ENCODE data around the gene SNX30. TPM values are rescaled to one million over a fixed set of nuclear protein-coding genes. Genes with fewer than 3 reads are reported as not detected.

SNX30 gene
- total RNA-seq, 1 experiment from 2014 or later: 32.5 TPM

DNA sequence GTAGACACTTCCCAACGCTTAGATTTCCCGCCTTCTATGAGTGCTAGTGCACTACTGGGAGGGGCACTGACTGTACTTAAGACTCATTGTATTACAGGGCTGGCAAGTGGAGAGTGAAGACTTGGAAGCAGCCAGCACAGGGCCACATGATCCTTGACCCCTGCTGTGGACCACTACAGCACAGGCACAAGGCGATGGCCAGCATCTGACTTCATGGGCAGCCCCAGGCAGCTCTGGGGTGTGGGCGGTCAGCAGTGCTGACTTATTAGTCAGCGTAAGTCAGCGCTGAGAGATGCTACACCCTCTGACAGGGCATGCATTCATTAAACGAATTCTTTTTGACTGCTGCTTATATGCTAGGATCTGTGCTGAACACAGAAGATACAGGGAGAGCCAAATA lies 130.8 kb downstream of the SNX30 start:
- H3K27me3 ChIP-seq (ENCODE audit: insufficient read depth, low read depth): no peaks in the 10 kb centered on the region
- no peaks in the 10 kb centered on the region for H3K9me2 ChIP-seq (ENCODE audit: insufficient read depth)
- intact Hi-C loops (cut with micrococcal nuclease; ENCODE audit: unreplicated experiment): no loop called here
- TF ChIP-seq, protein P1, sequence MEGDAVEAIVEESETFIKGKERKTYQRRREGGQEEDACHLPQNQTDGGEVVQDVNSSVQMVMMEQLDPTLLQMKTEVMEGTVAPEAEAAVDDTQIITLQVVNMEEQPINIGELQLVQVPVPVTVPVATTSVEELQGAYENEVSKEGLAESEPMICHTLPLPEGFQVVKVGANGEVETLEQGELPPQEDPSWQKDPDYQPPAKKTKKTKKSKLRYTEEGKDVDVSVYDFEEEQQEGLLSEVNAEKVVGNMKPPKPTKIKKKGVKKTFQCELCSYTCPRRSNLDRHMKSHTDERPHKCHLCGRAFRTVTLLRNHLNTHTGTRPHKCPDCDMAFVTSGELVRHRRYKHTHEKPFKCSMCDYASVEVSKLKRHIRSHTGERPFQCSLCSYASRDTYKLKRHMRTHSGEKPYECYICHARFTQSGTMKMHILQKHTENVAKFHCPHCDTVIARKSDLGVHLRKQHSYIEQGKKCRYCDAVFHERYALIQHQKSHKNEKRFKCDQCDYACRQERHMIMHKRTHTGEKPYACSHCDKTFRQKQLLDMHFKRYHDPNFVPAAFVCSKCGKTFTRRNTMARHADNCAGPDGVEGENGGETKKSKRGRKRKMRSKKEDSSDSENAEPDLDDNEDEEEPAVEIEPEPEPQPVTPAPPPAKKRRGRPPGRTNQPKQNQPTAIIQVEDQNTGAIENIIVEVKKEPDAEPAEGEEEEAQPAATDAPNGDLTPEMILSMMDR (conservative IDR thresholded peaks at IDR 0.05): no peak
- TF ChIP-seq EZH2 (IDR thresholded peaks at IDR 0.05; ENCODE audit: low read depth): no peak
- H3K9me3 ChIP-seq (ENCODE audit: insufficient read depth, low read depth): no peaks in the 10 kb centered on the region
- H3K4me1 ChIP-seq (replicated peaks; ENCODE audit: insufficient read depth): peaks cover 9% of the 10 kb centered on the region; the same call in 1 of the 2 replicates
- ChIA-PET CTCF (no interaction called here), POLR2A (ENCODE audit: unreplicated experiment) (no interaction called here)
- no peak overlapping the region for H3K4me2 ChIP-seq
- no peak overlapping the region for H3K27ac ChIP-seq
- H2AFZ ChIP-seq: no peak overlapping the region
- no peaks in the 10 kb centered on the region for H4K20me1 ChIP-seq (ENCODE audit: insufficient read depth)
- peak; percentile 36 to 57 for DNase-seq
- no peaks in the 10 kb centered on the region for H3K79me2 ChIP-seq (ENCODE audit: low read depth)
- peaks cover 2% of the 10 kb centered on the region; the same call in 1 of the 2 replicates for H3F3A ChIP-seq (ENCODE audit: insufficient read depth, low read depth)
- H3K36me3 ChIP-seq (ENCODE audit: low read depth): no peaks in the 10 kb centered on the region
- no peak overlapping the region for H3K4me3 ChIP-seq
- BruUV-seq (replicated peaks): no TSS peak

DNA sequence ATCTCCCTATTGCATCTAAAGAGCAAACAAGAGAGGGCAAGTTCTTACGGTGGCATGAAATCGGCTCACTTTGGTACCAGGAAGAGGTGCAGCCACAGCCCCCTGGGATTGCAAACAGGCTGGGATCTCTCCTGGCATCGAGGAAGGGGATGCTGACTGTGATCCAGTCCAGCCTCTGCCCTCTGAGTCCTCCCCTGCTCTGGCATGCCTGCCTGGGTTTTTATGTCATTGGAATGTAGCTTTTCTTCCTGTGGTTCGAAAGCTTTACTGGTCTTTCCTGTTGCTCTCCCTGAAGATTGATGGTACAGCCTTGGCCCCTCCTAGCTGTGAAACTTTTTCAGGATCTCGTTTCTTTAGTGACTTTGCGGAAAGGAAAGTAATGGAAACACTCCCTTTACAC lies 133.5 kb downstream of the SNX30 start:
- H3K4me2 ChIP-seq: no peak overlapping the region
- ChIA-PET CTCF (no interaction called here), POLR2A (ENCODE audit: unreplicated experiment) (interaction anchor here (0.5 to 0.6 kb wide), 5 partner anchors 31 to 714 kb away, joined by 4 to 14 read pairs (median 5); no protein-coding TSS in a partner anchor)
- no peaks in the 10 kb centered on the region for H3K79me2 ChIP-seq (ENCODE audit: low read depth)
- TF ChIP-seq EZH2 (IDR thresholded peaks at IDR 0.05; ENCODE audit: low read depth): no peak
- TF ChIP-seq, protein P1 (conservative IDR thresholded peaks at IDR 0.05): no peak
- H3K27ac ChIP-seq: no peak overlapping the region
- H3K4me3 ChIP-seq: no peak overlapping the region
- H3F3A ChIP-seq (ENCODE audit: insufficient read depth, low read depth): peaks cover 2% of the 10 kb centered on the region; the same call in 1 of the 2 replicates
- no peaks in the 10 kb centered on the region for H3K36me3 ChIP-seq (ENCODE audit: low read depth)
- peak; percentile 69 to 80 for DNase-seq
- H3K9me3 ChIP-seq (ENCODE audit: insufficient read depth, low read depth): no peaks in the 10 kb centered on the region; the same call in 1 of the 2 replicates
- peaks cover 9% of the 10 kb centered on the region; the same call in 1 of the 2 replicates for H3K4me1 ChIP-seq (replicated peaks; ENCODE audit: insufficient read depth)
- BruUV-seq (replicated peaks): no TSS peak
- no peaks in the 10 kb centered on the region for H4K20me1 ChIP-seq (ENCODE audit: insufficient read depth)
- H3K9me2 ChIP-seq (ENCODE audit: insufficient read depth): no peaks in the 10 kb centered on the region
- intact Hi-C loops (cut with micrococcal nuclease; ENCODE audit: unreplicated experiment): loop anchor here (1.0 kb wide), 2 partner anchors 17 to 40 kb away; no protein-coding TSS in a partner anchor
- H3K27me3 ChIP-seq (ENCODE audit: insufficient read depth, low read depth): no peaks in the 10 kb centered on the region
- no peak overlapping the region for H2AFZ ChIP-seq

DNA sequence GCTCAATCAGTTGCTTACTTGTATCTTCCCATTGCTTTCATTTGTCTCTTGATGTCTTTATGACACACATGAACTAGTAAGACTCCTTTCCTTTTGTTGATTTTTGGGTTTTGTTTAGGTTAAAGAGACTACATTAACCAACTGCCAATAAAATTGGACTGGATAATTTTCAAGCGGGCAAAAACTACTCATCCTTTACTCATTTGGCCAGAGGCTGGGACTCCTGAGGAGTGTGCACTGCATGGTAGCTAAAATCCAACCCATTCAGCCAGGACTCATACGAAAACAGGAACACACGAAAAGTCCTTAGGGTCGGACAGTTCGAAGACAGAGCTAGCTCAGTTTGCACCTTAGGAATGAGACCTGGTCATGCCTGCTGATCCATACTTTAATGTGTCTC lies 134.2 kb downstream of the SNX30 start:
- Histone ChIP-seq H3K4me3 (no peak overlapping the region), H3K4me2 (no peak overlapping the region), H3K9me2 (ENCODE audit: insufficient read depth) (no peaks in the 10 kb centered on the region), H3F3A (ENCODE audit: insufficient read depth, low read depth) (peaks cover 2% of the 10 kb centered on the region; the same call in 1 of the 2 replicates), H3K9me3 (ENCODE audit: insufficient read depth, low read depth) (no peaks in the 10 kb centered on the region; the same call in 1 of the 2 replicates), H3K27me3 (ENCODE audit: insufficient read depth, low read depth) (no peaks in the 10 kb centered on the region), H3K27ac (no peak overlapping the region), H4K20me1 (ENCODE audit: insufficient read depth) (no peaks in the 10 kb centered on the region), H3K79me2 (ENCODE audit: low read depth) (no peaks in the 10 kb centered on the region), H3K36me3 (ENCODE audit: low read depth) (no peaks in the 10 kb centered on the region), H2AFZ (no peak overlapping the region), H3K4me1 (replicated peaks; ENCODE audit: insufficient read depth) (peaks cover 9% of the 10 kb centered on the region; the same call in 1 of the 2 replicates)
- TF ChIP-seq EZH2 (IDR thresholded peaks at IDR 0.05; ENCODE audit: low read depth): no peak
- TF ChIP-seq, protein P1 (conservative IDR thresholded peaks at IDR 0.05): no peak
- intact Hi-C loops (cut with micrococcal nuclease; ENCODE audit: unreplicated experiment): loop anchor here (1.0 kb wide), 2 partner anchors 17 to 40 kb away; no protein-coding TSS in a partner anchor
- no TSS peak for BruUV-seq (replicated peaks)
- ChIA-PET POLR2A (ENCODE audit: unreplicated experiment) (interaction anchor here (0.5 to 0.6 kb wide), 3 partner anchors 30 to 715 kb away, joined by 4 to 14 read pairs (median 5); no protein-coding TSS in a partner anchor), CTCF (no interaction called here)
- DNase-seq: no peak
